ENCODE data around the gene OR2F2.

The OR2F2 gene

DNA sequence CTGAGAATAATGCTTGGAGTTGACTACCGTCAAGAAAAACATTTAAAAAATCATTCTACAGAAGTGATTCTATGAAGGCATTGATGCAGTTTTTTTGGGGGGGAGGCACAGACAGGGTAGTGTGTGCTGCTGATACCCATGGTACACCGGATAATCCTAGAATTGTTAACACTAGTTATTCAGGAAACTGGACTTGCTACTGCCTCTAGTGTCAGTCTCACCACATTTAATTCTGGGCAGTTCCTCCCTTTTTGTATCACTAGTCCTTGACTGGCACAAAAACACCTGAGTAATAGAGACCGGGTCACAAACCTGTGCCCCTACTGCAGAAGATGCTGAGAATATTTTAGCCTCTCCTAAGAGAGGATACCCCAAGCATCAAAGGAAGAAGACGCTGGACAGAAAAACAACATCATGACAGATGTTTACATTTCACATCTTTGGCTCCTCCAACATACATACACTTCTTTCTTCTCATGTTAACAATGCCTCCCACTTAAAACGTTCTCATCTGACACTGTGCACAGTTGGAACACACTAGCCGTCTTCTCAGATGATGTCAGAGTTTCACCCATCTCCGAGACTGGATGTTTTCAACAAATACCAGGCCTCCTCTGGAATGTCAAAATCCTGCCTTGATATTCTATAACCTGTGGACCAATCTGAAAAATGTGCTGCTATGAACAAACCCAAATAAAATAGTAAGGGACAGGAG, 19.9 kb upstream of the OR2F2 start:
- DNase-seq = peak; percentile 60

DNA sequence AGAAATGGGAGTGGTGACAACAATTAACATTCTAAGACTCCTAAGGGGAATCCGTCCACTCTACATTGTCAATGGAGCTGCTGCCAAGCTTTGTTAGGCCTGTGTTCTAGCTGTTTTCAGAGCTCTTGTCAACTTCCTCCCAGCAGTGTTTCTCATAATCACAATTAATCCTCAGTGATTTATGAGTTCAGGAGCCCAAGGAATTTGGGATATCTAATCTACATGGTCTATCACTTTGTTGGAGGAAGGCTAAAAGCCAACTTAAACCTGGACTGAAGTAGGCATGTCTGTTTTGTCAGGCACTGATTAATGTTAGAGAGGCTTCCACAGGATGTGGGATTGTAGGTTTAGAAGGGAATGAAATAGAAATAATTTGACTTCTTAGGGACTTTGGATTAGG, 10.2 kb upstream of the OR2F2 start:
- DNase-seq = no peak

DNA sequence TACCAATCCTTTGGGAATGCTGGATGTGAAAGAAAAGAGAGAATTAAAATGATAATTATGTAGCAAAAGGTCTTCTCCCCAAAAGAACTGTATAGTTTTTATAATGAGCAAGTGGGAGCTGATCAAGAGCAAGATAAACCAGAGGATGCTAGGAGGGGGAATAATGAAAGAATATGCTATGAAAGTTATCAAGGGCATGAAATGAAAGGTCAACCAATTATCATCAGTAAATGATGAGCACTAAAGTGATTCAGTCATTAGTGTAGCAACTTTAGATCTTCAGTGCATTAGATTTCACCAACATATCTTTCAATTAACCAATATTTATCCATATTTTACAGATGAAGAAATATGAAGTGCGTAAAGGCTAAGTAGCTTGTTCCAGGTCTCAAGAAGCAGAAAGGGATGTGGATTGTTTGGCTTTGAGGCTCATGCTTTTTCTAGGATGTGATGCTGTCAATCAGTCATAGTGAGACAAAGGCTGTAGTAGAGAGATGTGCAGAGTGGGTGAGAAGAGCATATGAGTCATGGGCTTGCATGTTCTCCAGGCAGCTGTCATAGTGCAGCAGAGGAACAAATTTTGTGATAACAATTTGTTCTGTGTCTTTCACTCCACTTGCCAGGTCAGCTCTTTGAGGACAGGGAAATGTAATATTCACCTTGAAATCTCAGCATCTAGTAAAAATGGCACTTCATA, 5.7 kb upstream of the OR2F2 start:
- peak; percentile 86 for DNase-seq

DNA sequence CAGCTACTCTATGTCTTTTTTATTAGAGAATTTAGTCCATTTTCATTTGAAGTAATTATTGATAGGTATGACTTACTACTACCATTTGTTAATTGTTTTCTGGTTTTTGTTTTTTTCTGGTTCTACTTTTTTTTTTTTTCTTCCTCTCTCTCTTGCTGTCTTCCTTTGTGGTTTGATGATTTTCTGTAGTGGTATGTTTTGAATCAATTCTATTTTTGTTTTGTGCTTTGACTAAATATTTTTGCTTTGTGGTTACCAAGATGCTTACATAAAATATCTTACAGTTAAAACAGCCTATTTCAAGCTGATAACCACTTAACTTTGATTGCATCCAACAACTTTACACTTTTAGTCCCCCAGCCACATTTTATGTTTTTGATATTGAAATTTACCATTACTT, 3.3 kb upstream of the OR2F2 start:
- DNase-seq = no peak

DNA sequence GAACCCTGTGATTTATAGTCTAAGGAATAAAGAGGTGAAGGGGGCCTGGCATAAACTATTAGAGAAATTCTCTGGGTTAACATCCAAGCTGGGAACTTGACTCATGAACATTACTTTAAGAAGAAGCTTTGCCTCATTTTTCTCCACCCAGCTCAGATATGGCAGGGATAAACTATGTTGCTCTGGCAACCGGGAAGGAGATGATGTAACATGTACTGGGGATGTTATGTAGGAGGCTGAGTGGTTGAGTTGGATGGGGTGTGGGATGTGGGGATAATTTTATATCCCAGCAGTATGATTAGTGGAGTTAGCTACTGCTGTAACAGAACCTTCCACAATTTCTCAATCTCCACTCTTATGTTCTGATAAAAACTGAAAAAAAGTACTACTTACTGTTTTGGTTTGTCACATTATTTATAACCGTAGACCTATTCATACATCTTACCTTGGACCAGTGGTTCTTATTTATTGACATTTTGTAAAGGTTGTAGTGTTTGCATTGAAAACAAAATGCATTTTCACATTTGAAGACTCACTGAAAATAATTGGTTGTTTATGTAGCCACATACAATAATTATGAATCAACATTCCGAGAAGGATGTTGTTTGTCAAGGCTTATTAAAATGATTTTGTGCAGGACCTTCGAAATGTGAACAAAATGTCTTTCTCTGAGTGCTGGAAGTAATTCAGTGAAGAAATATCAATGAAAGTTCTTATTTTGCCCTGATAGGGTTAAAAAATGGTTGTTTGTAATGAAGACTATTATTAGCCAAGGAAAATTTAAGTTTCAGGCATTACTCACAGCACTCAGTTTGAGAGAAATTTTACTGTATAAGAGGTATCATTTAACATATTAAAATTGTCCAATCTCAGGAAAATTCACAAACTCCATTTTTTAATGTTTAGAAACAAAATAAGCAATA, 1.3 kb downstream of the OR2F2 start:
- DNase-seq = no peak

DNA sequence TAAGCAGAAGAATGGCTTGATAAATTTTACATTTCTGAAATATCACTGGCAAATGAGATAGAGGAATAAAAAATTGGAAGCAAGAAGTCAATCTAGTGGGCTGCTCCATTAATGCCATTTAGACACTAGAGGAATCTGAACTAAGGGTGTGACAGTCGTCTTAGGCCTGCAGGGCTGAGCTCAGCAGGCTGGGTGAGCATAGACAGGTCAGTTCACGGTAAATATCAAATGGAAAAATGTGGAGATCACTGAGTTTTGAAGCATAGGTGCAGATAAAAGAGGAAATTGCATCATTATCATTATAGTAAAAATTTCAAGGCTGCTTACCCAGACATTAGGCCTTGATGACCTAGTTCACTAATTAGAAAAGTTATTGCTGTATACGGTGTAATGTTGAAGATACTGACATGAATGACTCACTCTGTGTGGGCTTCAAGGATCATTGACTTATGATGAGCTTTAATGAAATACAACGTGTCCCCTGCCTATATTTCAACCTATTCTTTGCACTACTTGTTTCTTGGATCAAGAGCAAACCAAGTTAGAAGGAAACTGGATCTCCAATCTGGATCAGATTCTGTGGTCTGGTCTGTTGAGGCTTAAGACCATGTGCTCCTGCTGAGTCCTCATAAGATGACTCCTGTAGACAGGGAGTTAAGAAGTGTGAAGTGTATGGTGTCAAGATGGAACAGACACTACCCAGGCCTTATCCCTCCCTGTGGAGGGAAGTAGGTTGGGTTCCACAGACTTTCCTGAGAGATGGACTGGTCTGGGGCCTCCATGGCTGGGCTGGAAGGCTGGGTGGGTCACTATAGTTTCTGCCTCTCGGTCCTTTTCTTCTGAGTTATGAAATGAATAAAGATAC, 3.6 kb downstream of the OR2F2 start:
- DNase-seq = no peak

DNA sequence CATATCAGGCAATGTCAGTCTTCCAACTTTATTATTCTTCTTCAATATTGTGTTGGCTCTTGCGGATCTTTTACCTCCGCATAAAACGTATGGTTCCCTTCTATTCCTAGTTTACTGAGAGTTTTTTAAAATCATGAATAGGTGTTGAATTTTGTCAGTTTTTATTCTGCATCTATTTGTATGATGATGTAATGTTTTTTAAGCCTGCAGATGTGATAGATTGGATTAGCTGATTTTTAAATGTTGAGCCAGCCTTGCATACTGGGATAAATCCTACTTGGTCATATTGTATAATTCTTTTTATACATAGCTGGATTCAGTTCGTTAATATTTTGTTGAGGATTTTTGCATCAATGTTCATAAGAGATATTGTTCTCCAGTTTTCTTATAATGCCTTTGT, 10.4 kb downstream of the OR2F2 start:
- no peak for DNase-seq

DNA sequence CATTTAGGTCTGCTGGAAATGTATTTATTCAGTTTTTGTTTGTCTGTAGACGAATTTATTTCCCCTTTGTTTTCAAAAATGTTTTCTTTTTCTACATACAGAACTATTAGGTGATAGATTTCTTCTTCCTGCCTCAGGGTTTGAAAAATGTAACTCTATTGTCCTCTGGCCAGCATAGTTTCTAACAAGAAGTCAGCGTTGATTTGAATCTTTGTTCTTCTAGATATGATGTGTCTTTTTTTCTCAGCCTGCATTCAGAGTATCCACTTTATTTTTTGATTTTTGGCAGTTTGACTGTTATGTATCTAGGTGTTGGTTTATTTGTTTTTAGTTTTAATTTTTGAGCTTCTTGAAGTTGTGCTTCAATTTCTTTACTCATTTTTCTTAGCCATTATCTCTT, 12.1 kb downstream of the OR2F2 start:
- DNase-seq = no peak

DNA sequence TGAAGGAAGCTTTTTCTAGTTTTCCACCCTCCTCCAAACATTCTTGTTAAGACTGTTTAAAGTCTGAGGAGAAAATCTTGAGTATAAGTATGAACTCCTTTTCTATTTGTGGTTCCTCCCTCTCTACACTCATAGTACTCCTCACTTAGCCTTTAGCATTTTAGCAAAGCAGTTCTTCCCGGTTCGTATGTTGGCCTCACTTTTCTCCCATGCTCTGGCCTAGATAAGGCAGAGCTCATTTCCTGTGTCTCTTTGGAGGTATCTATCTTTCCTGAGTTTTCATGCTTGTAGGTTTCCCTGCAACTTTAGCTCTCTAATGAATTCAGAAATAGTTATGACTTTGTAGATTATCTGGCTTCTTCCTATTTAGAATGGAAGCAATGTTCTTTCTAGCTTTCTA, 13.7 kb downstream of the OR2F2 start:
- DNase-seq = no peak

DNA sequence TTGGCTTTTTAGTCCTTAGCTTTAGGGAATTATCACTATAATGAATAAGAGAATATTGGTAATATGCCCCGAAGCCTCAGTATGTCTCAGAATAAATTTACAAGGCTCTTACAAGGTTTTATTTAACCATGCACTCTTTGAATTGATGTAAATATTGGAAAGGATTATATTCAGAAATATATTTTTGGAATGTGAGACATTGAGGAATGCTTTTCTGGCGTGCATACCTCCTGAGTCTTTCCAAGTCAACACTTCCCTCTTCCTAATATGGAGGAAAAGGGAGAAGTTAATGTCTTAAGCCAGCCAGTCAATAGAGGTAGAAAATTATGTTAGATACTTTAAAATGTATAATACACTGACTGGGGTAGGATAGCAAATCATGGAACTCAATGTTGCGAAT, 18.4 kb downstream of the OR2F2 start:
- no peak for DNase-seq

DNA sequence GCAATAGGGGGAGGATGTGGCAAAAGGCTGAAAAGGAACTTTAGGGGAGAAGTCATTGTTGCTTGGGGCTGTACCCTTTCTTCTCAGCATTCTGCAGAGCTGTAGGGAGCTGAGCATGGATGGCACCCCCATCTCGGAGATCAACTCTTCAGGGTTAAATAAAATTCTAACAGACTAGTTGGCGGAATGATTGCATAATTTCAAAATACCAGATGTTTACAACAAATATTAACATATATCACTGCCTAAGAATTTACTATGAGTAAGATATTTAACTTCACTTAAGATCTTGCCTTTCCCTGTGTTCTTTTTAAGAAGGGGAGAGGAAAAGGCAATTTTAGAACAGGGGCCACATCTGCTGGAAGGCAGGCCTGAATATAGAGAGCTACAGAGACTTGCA, 19.1 kb downstream of the OR2F2 start:
- DNase-seq = no peak

DNA sequence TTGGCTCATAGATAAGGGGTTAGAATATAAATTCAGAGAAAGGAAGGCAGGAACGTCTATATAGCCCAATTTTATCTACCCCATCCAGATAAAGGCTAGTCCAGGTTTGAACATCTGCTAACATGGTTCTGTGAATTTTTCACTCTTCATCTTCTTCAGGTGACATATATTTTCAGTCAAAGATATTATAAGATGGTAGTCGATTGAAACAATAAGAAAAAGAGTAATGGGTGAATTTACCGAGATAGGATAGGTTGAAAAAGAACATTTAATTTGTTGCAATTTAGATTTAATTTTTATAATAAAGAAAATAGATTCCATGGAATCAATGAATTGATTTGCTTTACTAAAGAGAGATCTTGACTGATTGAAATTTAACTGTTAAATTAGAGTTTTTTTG, 19.5 kb downstream of the OR2F2 start, which contains the start of gene OR2F1:
Gene OR2F1, plus strand, starts transcription at position 301 of the 400 bp plus-strand sequence. CDS start 5,127 bp downstream, outside the sequence.
- no peak for DNase-seq

DNA sequence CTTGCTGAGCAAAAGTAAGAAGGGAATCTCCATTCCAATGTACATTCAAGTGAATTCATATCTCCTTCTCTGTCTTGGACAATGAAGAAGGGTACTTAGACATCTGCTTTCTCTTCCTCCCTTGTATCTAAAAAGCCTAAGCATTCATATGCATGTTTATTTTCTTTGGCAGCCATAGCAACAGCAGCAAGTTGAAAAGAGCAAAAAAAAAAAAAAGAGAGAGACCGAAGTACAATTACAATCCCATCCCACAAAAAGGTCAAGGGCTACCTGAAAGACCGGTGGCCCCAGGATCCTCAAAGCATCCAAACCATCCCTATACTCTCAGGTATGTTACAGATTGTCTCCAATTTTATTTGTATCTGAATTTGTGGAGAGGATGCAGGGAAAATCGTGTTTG, 23.7 kb downstream of the OR2F2 start:
- peak; percentile 74 for DNase-seq

DNA sequence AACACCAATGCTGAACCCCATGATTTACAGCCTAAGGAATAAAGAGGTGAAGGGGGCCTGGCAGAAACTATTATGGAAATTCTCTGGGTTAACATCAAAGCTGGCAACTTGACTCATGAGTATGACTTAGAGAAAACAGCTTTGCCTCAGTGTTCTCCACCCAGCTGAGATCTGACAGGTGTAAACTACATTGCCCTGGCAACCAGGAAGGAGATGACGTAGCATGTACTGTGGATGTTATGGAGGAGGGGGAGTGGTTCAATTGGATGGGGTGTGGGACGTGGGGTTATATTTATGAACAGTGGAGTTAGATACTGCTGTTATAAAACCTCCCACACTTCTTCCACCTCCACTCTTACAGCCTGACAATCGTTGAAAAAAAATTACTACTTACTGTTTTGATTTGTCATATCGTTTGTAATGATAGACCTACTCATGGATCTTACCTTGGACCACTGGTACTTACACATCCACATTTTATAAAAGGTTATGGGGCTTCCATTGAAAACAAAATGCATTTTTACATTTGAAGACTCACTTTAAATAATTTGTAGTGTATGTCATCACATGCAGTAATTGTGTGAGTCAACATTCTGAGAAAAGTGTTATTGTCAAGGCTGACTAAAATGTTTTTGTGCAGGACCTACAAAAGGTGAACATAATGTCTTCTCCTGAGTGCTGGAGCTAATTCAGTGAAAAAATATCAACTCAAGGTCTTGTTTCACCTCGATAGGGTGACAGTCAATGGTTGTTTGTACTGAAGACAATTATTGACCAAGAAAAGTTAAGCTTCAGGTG, 26.0 kb downstream of the OR2F2 start:
- DNase-seq = peak; percentile 20

DNA sequence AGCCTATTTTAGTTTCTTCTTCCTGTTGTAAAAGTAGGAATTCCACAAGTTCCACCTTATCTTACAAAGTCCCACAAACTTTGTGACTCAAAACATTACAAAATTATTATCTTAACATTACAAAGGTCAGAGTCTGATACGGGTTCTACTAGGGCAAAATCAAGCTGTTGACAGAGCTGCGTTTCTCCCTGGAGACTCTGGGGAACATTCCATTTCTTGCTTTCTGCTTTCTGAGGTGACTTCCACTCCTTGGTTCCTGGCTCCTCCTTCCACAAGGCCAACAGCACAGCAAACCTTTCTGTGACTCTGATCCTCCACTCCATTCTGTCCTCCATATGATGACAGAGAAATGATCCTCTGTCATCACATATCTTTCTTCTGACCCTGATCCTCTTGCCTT, 30.2 kb downstream of the OR2F2 start:
- DNase-seq = no peak

DNA sequence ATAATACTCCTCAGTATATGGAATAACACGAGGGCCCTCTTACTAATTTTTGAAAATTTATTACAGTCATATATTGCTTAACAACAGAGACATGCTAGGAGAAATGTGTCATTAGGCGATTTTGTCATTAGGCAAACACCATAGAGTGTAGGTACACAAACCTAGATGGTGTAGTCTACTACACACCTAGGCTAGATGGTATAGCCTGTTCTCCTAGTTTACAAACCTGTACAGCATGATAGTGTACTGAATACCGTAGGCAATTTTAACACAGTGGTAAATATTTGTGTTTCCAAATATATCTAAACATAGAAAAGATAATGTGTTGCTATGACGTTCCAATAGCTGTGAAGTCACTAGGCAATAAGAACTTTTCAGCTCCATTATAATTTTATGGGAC, 32.4 kb downstream of the OR2F2 start:
- DNase-seq = peak; percentile 77

DNA sequence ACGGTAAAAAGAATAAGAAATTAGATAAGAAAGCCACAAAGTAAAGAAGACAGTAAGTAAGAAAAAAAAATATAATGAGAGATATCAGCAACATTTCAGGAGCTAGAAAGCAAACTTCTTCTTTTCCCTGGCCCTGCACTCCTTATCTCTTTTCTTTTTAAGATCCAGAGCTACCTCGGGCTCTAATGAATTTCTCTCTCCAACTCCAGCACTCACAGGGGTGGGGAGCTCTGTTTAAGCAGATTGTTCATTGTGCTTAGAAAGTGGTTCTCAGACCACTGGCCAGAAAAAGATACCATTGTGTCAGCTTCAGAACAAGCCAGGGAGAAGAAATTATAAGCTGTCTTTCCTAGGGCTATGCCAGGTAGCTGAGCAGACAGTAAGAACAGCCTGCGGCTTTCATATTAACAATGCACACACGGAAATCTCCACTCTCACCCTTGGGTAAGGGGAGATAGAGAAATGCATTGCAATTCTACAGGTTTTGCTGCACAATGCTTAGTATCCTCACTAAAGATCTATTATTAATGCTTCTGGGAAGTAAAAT, 38.9 kb downstream of the OR2F2 start:
- DNase-seq = no peak

DNA sequence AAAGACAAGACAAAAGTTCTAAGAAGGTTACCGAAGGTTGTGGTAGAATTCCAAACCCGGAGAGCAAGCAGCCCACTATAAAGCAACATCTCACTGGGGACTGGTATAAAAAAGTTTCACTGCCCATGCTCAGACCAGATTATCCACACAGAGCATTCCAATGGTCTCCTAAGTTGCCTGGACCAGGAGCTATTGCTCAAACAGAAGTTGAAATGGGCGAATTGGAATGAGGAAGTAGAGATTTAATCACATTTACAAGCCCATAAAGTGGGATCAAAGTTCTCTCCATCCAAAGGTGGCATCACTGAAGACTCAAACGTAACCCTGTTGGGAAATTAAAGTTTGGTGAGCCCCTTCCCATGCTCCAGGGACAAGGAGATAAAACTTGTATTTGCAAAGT, 39.4 kb downstream of the OR2F2 start:
- DNase-seq = no peak

DNA sequence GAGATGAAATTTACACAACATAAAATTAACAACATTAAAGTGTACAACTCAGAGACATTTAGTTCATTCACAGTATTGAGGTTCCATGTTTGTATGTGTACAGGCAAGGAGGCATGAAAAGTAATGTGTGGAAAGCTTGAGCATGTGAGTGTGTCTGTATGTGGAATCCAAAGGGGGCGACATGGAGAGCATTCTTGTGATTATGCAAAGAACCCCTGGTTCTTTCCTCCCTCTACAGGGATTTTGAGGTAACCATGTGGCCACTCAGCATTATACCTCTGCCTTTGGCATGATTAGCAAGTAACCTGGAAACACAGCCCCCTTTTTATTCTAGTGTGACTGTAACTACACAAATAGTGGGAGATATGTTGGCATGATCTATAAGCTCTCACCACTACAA, 40.6 kb downstream of the OR2F2 start:
- peak; percentile 39 for DNase-seq

DNA sequence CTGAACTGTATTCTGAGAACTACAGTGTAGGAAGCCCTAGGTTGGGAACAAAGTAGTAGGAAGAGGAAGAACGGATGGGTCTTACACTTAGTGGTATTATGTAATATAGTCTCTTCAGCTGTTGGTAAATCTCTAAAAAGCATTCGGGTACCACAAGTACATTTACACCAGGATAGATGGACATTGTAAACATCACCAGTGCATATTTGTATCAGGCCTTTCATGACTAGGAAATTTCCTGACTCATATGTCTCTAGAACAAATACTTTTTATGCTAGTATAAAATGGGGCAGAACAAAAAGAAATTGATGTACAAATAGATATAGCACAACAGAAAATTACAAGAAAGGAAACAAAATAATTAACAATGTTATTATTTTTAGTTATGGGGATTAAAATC, 43.6 kb downstream of the OR2F2 start:
- DNase-seq = no peak

DNA sequence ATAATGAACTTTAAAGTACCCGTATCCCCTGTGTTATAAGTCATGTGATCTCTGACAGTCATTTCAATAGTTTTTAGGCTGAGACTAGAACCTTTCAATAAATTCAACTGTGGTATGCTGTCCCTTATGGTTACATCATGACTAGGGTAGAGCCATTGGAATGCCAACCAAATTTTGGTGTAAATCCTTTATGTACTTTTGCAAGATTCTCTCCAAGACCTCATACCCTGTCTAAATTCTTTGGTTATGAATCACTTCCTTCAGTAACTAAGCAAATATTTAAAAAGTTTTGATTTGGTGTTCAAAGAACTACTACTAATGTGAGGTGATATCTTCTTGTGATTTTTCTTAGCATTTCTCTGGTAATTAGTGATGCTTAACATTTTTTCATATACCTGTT, 44.3 kb downstream of the OR2F2 start:
- no peak for DNase-seq
